DMS53 treated with DMSO at 0.1 percent for 48 hours (cell line): ENCODE results near the gene ILF2.
"Not testable (repeated sequence)": the region's sequence is repeated elsewhere in the genome, so short reads cannot be mapped to it uniquely, and the experiment has no call there.

Source experiments
- DNase-seq: peaks from one replicate; lab custom pipeline; 2025; ENCODE audit not compliant: unreplicated experiment; lab: John Stamatoyannopoulos, UW

ILF2 gene

GRCh38 chr1:153670859-153671627, at the start of gene ILF2:
Gene ILF2 (minus strand): TSS chr1:153670993. CDS start chr1:153670922, 71 bp downstream.
- peak; percentile 98 for DNase-seq

- no peak for DNase-seq
Measured at GRCh38 chr1:153717330-153717729, 46.5 kb upstream of the ILF2 start.

GRCh38 chr1:153716211-153716610, 45.4 kb upstream of the ILF2 start:
- not testable (repeated sequence) for DNase-seq

DNA sequence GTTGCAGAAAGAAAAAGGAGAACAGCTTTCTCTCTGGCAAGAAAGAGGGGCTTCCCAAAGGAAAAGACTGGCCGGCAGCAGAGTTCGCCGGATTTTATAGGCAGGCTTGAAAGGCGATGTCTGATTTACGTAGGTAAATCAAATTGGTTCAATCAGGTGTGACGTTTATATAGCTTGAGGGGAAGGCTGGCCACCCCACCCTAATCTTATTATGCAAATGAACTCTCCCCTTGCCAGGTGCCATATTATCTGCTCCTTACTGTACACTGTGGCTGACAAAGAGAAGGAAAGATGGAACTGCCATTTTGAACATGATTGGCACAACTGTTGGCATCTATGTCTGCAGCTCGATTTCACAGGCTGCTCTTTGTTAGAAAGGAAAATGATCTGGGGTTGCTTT, 40.2 kb upstream of the ILF2 start:
- DNase-seq: no peak

DNA sequence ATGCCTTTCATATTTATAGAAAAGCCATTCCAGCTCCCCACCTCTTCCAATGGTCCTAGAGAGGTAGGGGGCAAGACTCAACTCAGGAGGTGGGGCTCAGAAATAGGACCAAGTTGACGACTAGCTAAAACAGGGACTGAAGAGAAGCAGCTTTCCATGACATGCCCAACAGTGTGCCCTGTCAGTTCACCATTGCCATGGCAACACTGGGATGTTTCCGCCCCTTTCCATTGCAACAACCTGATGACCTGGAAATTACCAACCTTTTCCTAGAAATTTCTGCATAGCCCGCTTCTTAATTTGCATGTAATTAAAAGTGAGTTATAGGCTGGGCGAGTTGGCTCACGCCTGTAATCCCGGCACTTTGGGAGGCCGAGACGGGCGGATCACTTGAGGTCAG, 34.7 kb upstream of the ILF2 start:
- no peak for DNase-seq

- DNase-seq: no peak
Measured at GRCh38 chr1:153699768-153700167, 29.0 kb upstream of the ILF2 start.

- no peak for DNase-seq
Measured at GRCh38 chr1:153698923-153699714, 28.3 kb upstream of the ILF2 start.

DNA sequence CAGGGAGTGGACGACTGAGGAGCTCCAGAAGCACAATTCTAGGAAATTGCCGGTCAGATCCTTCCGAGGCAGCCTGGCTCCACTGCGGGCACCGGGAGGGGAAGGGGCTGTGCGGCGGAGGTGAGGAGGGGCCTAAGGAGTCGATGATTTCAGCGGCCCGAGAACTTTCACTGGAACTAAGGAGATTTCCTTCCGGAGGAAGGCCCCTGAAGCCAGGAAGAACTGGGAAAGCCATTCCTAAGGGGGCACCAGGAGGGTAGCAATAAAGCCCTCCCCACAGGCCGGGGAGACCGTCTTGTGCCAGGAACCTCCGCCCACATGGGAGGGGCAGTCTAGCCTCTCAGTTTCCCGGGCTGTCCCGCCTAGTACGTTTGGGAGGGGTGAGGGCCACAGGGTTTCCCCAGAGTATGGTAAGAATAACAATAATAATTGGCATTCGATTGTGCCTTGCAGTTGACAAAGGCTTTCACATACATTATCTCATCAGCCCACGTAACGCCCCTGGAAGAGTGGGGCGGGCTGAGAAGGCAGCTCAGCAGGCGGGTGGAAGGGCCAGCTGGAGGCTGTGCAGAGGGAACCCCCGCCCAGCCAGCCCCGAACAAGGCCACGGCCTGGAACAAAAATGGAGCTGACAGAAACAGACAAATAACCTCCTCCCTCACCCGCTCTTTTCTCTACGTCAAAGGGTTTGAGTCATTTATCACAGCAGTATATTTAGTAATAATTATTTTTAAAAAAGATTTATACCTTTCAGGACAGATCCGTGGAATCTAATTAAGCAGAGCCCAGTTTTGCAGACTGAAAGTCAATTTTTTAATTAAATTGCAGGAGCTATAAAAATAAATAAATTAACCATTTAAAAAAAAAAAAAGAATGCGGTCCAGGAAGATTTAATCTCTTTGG, 27.5 kb upstream of the ILF2 start:
- DNase-seq: no peak

GRCh38 chr1:153697191-153698019, 26.6 kb upstream of the ILF2 start:
- DNase-seq: no peak

DNA sequence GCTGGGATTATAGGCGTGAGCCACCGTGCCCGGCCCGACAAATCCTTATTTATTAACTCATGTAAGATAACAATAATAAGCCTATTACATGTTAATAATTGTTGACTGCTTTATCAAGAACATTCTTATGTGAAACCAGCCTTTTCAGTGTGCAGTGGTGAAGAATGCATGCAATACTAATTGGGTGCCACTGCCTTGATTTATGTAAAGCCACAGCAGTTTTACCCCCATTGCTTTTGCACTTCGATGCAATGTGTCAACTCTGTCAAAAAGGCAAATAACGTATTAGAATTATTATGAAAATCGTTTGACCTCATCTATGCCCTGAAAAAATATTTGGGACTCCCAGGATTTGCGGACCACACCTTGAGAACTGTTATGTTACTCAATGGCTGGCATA, 25.9 kb upstream of the ILF2 start:
- DNase-seq: no peak

- no peak for DNase-seq
Measured at GRCh38 chr1:153693466-153693865, 22.7 kb upstream of the ILF2 start.

GRCh38 chr1:153688736-153689328, 18.0 kb upstream of the ILF2 start:
- DNase-seq: no peak

DNA sequence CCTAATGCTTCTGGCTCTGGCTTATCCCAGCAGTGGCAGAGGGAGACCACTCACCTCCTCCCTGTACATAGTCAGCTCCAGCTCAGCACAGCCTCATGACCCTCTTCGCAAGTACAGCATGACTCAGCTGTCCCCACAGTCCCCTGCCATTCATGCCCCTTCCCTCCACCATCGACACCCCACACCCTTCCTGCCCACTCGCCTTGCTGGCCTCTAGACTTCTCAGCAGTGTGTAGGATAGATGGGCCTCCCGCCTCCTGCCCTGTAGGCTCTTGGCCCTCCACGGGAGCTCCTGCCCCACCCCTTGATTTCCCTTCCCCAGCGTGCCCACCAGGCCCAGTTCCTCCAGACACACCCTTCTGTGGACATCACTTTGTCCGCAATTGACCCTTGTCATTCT, 17.5 kb upstream of the ILF2 start:
- no peak for DNase-seq

GRCh38 chr1:153687346-153688125, 16.7 kb upstream of the ILF2 start:
- DNase-seq: no peak

DNA sequence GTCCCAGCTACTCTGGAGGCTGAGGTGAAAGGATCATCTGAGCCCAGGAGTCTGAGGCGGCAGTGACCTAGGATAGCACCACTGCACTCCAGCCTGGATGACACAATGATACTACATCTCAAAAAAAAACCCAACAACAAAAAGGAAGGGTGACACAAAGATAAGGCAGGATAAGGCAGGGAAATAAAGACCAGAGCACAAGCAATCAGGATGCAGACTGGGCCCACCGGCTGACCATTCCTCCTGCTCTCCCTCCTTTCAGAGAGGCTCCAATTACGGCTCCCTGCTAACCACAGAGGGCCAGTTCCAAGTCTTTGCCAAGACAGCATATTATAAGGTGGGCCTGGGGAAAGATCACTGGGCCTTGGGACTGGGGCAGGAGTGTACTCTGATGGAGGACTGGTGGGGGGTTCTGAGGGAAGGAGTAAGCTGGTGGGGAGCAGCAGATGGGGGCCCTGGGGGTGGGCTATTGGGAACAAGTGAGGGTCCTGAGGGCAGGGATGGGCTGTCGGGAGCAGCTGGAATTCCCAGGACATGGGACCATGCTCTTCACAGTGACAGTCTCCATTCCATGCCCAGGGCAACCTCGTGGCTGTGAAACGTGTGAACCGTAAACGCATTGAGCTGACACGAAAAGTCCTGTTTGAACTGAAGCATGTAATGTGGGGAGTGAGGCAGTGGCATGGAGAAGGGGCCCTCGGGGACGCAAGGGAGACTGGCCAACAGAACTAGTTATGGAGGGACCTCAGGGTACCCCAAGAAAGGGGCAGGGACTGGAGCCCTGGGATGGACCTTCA, 14.9 kb upstream of the ILF2 start:
- no peak for DNase-seq

DNA sequence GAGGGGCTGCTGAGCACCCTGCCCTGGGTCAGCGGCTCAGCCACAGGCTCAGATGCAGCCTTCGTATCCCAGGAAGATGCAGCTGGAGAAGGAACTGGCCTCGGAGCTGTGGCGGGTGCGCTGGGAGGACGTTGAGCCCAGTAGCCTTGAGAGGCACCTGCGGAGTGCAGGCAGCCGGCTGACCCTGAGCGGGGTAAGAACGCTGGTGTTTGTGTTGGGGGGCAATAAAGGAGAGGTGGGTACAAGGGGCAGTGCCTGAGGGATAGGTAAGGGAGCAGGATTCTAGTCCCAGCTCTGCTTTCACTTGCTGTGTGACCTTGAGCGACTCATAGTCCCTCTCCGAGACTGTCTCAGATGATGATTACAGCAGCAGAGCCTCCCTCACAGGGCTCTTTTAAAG, 14.1 kb upstream of the ILF2 start:
- no peak for DNase-seq

- DNase-seq: no peak
Measured at GRCh38 chr1:153683854-153684253, 13.1 kb upstream of the ILF2 start.

DNA sequence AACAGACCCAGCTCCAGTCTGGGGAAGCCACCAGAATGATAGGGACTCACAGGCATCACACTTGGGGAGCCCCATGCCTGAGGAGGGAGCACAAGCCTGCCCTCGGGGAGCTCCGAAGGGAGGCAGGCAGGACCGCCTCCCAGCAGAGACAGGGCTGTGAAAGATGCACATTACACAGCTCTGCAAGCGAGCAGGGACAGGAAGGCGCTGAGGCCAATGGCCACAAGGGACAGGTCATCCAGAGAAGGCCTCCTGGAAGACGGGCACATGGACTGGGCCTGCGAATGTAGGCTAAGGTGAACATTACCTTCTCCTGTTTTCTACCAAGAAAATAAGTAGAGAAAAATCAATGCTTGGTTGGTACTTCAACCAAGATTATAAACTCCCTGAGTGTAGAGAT, 11.9 kb upstream of the ILF2 start:
- DNase-seq: no peak

- no peak for DNase-seq
Measured at GRCh38 chr1:153680120-153680403, 9.3 kb upstream of the ILF2 start.
